ENCODE results near the gene ARL6.

DNA sequence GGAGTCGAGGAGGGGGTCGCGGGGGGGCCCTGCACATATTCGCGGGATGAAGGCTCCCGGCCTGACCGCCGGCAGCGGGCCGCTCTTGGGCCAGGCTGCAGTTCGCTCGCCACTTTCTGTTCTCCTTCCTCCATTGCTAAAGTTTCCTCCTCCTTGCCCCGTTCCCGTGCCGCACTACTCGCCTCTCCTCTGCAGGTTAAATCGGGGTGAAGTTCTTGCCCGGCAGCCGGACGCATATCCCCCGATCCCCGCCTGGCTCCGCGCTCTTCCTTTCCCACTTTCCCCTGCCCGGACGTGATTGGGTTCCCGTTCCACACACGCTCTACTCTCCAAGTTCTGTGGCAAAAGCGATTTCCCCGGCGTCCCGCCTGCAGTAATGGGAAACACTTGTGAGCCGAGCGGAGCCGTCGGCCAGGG lies 57.8 kb downstream of the ARL6 start:
- TF ChIP-seq BCOR (IDR thresholded peaks at IDR 0.05) (no peak), TCF7L2 (IDR thresholded peaks at IDR 0.05; ENCODE audit: low read depth, low read length) (no peak), POLR2AphosphoS5 (IDR thresholded peaks at IDR 0.05; ENCODE audit: control insufficient read depth, insufficient read depth, low read depth, low read length) (no peak), RCOR1 (IDR thresholded peaks at IDR 0.05; ENCODE audit: borderline replicate concordance in 1 of 2, low read depth in 2 of 2, low read length in 2 of 2) (no peak), SMC3 (conservative IDR thresholded peaks at IDR 0.05; ENCODE audit: insufficient read depth, low read depth, low read length) (no peak), ZZZ3 (IDR thresholded peaks at IDR 0.05) (no peak), SIN3A (IDR thresholded peaks at IDR 0.05; ENCODE audit: borderline replicate concordance in 2 of 2, control insufficient read depth in 1 of 2, low read depth in 2 of 2, low read length in 2 of 2) (no peak)
- TF ChIP-seq, protein P1, sequence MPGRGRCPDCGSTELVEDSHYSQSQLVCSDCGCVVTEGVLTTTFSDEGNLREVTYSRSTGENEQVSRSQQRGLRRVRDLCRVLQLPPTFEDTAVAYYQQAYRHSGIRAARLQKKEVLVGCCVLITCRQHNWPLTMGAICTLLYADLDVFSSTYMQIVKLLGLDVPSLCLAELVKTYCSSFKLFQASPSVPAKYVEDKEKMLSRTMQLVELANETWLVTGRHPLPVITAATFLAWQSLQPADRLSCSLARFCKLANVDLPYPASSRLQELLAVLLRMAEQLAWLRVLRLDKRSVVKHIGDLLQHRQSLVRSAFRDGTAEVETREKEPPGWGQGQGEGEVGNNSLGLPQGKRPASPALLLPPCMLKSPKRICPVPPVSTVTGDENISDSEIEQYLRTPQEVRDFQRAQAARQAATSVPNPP (IDR thresholded peaks at IDR 0.05; ENCODE audit: borderline replicate concordance, insufficient read depth, insufficient read length): no peak
- TF ChIP-seq, protein P2, sequence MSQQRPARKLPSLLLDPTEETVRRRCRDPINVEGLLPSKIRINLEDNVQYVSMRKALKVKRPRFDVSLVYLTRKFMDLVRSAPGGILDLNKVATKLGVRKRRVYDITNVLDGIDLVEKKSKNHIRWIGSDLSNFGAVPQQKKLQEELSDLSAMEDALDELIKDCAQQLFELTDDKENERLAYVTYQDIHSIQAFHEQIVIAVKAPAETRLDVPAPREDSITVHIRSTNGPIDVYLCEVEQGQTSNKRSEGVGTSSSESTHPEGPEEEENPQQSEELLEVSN (IDR thresholded peaks at IDR 0.05; ENCODE audit: borderline replicate concordance in 1 of 2, extremely low read depth in 1 of 2, insufficient read depth in 1 of 2, insufficient read length in 1 of 2, low read depth in 1 of 2, low read length in 1 of 2, poor library complexity in 1 of 2, severe bottlenecking in 1 of 2): no peak
- TF ChIP-seq, protein P3, sequence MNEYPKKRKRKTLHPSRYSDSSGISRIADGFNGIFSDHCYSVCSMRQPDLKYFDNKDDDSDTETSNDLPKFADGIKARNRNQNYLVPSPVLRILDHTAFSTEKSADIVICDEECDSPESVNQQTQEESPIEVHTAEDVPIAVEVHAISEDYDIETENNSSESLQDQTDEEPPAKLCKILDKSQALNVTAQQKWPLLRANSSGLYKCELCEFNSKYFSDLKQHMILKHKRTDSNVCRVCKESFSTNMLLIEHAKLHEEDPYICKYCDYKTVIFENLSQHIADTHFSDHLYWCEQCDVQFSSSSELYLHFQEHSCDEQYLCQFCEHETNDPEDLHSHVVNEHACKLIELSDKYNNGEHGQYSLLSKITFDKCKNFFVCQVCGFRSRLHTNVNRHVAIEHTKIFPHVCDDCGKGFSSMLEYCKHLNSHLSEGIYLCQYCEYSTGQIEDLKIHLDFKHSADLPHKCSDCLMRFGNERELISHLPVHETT (CRISPR knock-in tag; conservative IDR thresholded peaks at IDR 0.05 in 1 of 2, IDR thresholded peaks at IDR 0.05 in 1 of 2): no peak
- TF ChIP-seq, protein P4, sequence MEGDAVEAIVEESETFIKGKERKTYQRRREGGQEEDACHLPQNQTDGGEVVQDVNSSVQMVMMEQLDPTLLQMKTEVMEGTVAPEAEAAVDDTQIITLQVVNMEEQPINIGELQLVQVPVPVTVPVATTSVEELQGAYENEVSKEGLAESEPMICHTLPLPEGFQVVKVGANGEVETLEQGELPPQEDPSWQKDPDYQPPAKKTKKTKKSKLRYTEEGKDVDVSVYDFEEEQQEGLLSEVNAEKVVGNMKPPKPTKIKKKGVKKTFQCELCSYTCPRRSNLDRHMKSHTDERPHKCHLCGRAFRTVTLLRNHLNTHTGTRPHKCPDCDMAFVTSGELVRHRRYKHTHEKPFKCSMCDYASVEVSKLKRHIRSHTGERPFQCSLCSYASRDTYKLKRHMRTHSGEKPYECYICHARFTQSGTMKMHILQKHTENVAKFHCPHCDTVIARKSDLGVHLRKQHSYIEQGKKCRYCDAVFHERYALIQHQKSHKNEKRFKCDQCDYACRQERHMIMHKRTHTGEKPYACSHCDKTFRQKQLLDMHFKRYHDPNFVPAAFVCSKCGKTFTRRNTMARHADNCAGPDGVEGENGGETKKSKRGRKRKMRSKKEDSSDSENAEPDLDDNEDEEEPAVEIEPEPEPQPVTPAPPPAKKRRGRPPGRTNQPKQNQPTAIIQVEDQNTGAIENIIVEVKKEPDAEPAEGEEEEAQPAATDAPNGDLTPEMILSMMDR (IDR thresholded peaks at IDR 0.05 in 2 of 3, conservative IDR thresholded peaks at IDR 0.05 in 1 of 3; ENCODE audit: insufficient read depth in 2 of 3, low read depth in 1 of 3, low read length in 3 of 3): no peak
- TF ChIP-seq, protein P5, sequence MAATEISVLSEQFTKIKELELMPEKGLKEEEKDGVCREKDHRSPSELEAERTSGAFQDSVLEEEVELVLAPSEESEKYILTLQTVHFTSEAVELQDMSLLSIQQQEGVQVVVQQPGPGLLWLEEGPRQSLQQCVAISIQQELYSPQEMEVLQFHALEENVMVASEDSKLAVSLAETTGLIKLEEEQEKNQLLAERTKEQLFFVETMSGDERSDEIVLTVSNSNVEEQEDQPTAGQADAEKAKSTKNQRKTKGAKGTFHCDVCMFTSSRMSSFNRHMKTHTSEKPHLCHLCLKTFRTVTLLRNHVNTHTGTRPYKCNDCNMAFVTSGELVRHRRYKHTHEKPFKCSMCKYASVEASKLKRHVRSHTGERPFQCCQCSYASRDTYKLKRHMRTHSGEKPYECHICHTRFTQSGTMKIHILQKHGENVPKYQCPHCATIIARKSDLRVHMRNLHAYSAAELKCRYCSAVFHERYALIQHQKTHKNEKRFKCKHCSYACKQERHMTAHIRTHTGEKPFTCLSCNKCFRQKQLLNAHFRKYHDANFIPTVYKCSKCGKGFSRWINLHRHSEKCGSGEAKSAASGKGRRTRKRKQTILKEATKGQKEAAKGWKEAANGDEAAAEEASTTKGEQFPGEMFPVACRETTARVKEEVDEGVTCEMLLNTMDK (IDR thresholded peaks at IDR 0.05; ENCODE audit: borderline replicate concordance, insufficient read depth, low read depth, low read length, poor library complexity, severe bottlenecking): no peak
